Progenitor cell of endocrine pancreas (in vitro differentiated cells): ENCODE measurements around the gene APCDD1. TPM values are rescaled to one million over a fixed set of nuclear protein-coding genes. Genes with fewer than 3 reads are reported as not detected.

Source experiments
- DNase-seq: peaks from one replicate; pipeline ENCODE4 v3.0.0; 2021; ENCODE audit warnings: low spot score; ENCODE audit not compliant: unreplicated experiment
- H3K27ac Mint-ChIP-seq: 2 replicates; pipeline ENCODE4 v1.8.0; 2021; ENCODE audit warnings: mild to moderate bottlenecking, moderate library complexity, mixed read lengths
- H3K27me3 Mint-ChIP-seq: 2 replicates; pipeline ENCODE4 v1.8.0; 2021; ENCODE audit warnings: mixed read lengths
- H3K36me3 Mint-ChIP-seq: 2 replicates; pipeline ENCODE4 v1.8.0; 2022; ENCODE audit warnings: mixed read lengths; ENCODE audit not compliant: insufficient read depth
- H3K4me1 Mint-ChIP-seq: 2 replicates; pipeline ENCODE4 v1.8.0; 2021; ENCODE audit warnings: low read depth, mixed read lengths
- H3K4me3 Mint-ChIP-seq: 2 replicates; pipeline ENCODE4 v1.8.0; 2021; ENCODE audit warnings: low read depth, mild to moderate bottlenecking, moderate library complexity, mixed read lengths
- H3K9me3 Mint-ChIP-seq: 2 replicates; pipeline ENCODE4 v1.8.0; 2021; ENCODE audit warnings: low read depth, mixed read lengths
- total RNA-seq: library from RNA; stranded (reverse); gene quantifications from 2 replicates; pipeline ENCODE4 v1.2.1, GENCODE V29; 2021
- TF ChIP-seq, protein P1 (sequence below): fragments of 200-600 bp; sonication (generic); IDR thresholded peaks from one replicate; pipeline ENCODE4 v1.5.0; 2021; ENCODE audit warnings: antibody characterized with exemption, mild to moderate bottlenecking; ENCODE audit not compliant: unreplicated experiment

Gene APCDD1
- total RNA-seq, 1 donor from 2014 or later = 9.7 TPM

DNA sequence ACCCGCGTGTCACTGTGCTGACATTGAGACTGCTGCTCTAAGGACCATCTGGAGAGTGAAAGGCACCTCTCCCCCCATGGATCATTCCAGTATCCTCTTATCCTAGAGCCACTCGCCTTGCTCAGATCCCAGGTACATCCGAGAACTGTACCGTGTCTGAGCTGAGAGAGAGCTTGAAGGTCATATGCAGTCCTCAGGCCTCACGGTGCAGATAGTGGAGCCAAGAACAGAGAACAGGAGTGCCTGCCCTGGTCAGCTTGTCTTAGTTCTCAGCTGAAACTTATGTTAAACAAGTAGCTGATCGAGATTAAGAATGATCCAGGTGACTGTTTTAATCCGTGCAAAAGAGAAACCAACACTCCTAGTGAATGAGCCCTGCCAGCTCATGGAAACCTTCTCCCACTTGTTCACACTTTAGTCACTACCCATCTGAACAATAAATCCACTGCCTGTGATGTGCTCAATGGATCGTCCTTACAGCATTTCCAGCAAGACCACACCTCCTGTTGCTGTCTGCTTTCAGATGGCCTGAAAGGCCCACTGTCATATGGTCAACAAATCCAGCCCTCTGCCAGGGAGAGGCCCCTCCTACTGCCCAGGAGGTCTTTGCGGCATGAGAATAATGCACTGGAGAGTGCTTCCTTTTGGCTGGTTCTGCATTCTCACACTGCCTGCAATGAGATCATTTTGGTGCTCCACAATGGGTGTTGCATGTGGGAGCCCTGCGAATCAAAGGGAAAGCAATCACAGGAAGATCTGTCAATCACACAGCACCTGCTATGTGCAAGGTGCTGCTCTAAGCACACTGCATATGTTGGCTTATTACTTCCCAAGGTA, 43.7 kb upstream of the APCDD1 start:
- Mint-ChIP-seq H3K4me3 (no peak overlapping the region), H3K27me3 (peaks cover 44% of the 10 kb centered on the region), H3K36me3 (no peaks in the 10 kb centered on the region), H3K27ac (no peak overlapping the region), H3K4me1 (peaks cover 11% of the 10 kb centered on the region), H3K9me3 (no peaks in the 10 kb centered on the region)
- TF ChIP-seq, protein P1, sequence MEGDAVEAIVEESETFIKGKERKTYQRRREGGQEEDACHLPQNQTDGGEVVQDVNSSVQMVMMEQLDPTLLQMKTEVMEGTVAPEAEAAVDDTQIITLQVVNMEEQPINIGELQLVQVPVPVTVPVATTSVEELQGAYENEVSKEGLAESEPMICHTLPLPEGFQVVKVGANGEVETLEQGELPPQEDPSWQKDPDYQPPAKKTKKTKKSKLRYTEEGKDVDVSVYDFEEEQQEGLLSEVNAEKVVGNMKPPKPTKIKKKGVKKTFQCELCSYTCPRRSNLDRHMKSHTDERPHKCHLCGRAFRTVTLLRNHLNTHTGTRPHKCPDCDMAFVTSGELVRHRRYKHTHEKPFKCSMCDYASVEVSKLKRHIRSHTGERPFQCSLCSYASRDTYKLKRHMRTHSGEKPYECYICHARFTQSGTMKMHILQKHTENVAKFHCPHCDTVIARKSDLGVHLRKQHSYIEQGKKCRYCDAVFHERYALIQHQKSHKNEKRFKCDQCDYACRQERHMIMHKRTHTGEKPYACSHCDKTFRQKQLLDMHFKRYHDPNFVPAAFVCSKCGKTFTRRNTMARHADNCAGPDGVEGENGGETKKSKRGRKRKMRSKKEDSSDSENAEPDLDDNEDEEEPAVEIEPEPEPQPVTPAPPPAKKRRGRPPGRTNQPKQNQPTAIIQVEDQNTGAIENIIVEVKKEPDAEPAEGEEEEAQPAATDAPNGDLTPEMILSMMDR = no peak
- DNase-seq = no peak

GRCh38 chr18:10412933-10413332, 41.5 kb upstream of the APCDD1 start:
- no peaks in the 10 kb centered on the region for H3K9me3 Mint-ChIP-seq
- TF ChIP-seq, protein P1 = no peak
- H3K4me3 Mint-ChIP-seq = no peak overlapping the region
- H3K4me1 Mint-ChIP-seq = peaks cover 9% of the 10 kb centered on the region
- DNase-seq = no peak
- no peak overlapping the region for H3K27ac Mint-ChIP-seq
- H3K27me3 Mint-ChIP-seq = peaks cover 35% of the 10 kb centered on the region
- H3K36me3 Mint-ChIP-seq = no peaks in the 10 kb centered on the region

- TF ChIP-seq, protein P1 = no peak
- Mint-ChIP-seq H3K9me3 (no peaks in the 10 kb centered on the region), H3K27ac (no peak overlapping the region), H3K4me3 (no peak overlapping the region), H3K27me3 (peaks cover 32% of the 10 kb centered on the region), H3K4me1 (peaks cover 9% of the 10 kb centered on the region), H3K36me3 (no peaks in the 10 kb centered on the region)
- no peak for DNase-seq
Measured at GRCh38 chr18:10413722-10414121, 40.7 kb upstream of the APCDD1 start.

- TF ChIP-seq, protein P1 = no peak
- H3K27me3 Mint-ChIP-seq = peaks cover 32% of the 10 kb centered on the region
- no peak overlapping the region for H3K4me3 Mint-ChIP-seq
- H3K27ac Mint-ChIP-seq = no peak overlapping the region
- no peaks in the 10 kb centered on the region for H3K36me3 Mint-ChIP-seq
- H3K4me1 Mint-ChIP-seq = peaks cover 9% of the 10 kb centered on the region
- H3K9me3 Mint-ChIP-seq = no peaks in the 10 kb centered on the region
- no peak for DNase-seq
Measured at GRCh38 chr18:10414293-10414842, 40.1 kb upstream of the APCDD1 start.

GRCh38 chr18:10416065-10416464, 38.4 kb upstream of the APCDD1 start:
- DNase-seq = no peak
- peaks cover 29% of the 10 kb centered on the region for H3K27me3 Mint-ChIP-seq

More at GRCh38 chr18:10416065-10416464, 38.4 kb upstream of the APCDD1 start:
- Mint-ChIP-seq H3K27ac (no peak overlapping the region), H3K36me3 (no peaks in the 10 kb centered on the region), H3K9me3 (peaks cover 12% of the 10 kb centered on the region), H3K4me3 (no peak overlapping the region), H3K4me1 (peaks cover 5% of the 10 kb centered on the region)
- TF ChIP-seq, protein P1 = no peak
